OCI-LY1 (cell line): ENCODE results near the gene XPO5.

Experiments used
- H2AFZ ChIP-seq: fragments of 200-600 bp; sonication (generic), shearing (Covaris generic); 2 replicates; pipeline ENCODE4 v1.6.0; 2014; ENCODE audit warnings: antibody characterized with exemption, mild to moderate bottlenecking, low read length
- H3F3A ChIP-seq: fragments of 200-600 bp; sonication (generic), shearing (Covaris generic); 2 replicates; pipeline ENCODE4 v1.6.0; 2014; ENCODE audit warnings: mild to moderate bottlenecking, antibody characterized with exemption, low read length, moderate library complexity; ENCODE audit not compliant: insufficient read depth
- H3K27ac ChIP-seq: fragments of 200-600 bp; sonication (generic); 2 replicates; pipeline ENCODE4 v1.5.1; 2014; ENCODE audit warnings: low read length, mixed run types, mild to moderate bottlenecking, low read depth; ENCODE audit not compliant: poor library complexity, severe bottlenecking
- H3K27me3 ChIP-seq: fragments of 200-600 bp; sonication (generic); 2 replicates; pipeline ENCODE4 v1.6.0; 2014; ENCODE audit warnings: antibody characterized with exemption, mild to moderate bottlenecking, low read length, moderate library complexity; ENCODE audit not compliant: insufficient read depth
- H3K36me3 ChIP-seq: fragments of 200-600 bp; sonication (generic); 2 replicates; pipeline ENCODE4 v1.6.1; 2014; ENCODE audit warnings: mild to moderate bottlenecking, antibody characterized with exemption, low read length, moderate library complexity, mixed read lengths; ENCODE audit not compliant: insufficient read depth
- H3K4me1 ChIP-seq: fragments of 200-600 bp; sonication (generic); 2 replicates; pipeline ENCODE4 v1.5.1; 2014; ENCODE audit warnings: mild to moderate bottlenecking, low read length, moderate library complexity; ENCODE audit not compliant: insufficient read depth, severe bottlenecking
- H3K4me2 ChIP-seq: fragments of 200-600 bp; sonication (generic), shearing (Covaris generic); 2 replicates; pipeline ENCODE4 v1.6.1; 2014; ENCODE audit warnings: low read length
- H3K4me3 ChIP-seq: fragments of 200-600 bp; sonication (generic); 2 replicates; pipeline ENCODE4 v1.5.1; 2014; ENCODE audit warnings: low read length, low read depth, mild to moderate bottlenecking, mixed read lengths; ENCODE audit not compliant: poor library complexity, severe bottlenecking
- H3K79me2 ChIP-seq: fragments of 200-600 bp; shearing (Covaris generic); 2 replicates; pipeline ENCODE4 v1.6.1; 2016; ENCODE audit warnings: mixed run types, low read length, mixed read lengths; ENCODE audit not compliant: insufficient read depth
- H3K9ac ChIP-seq: fragments of 200-600 bp; sonication (generic), shearing (Covaris generic); 2 replicates; pipeline ENCODE4 v1.6.1; 2014; ENCODE audit warnings: mild to moderate bottlenecking, low read length, mixed read lengths
- H3K9me2 ChIP-seq: fragments of 200-600 bp; sonication (generic), shearing (Covaris generic); 2 replicates; pipeline ENCODE4 v1.6.1; 2014; ENCODE audit warnings: low read depth, mild to moderate bottlenecking, low read length, mixed read lengths
- H3K9me3 ChIP-seq: fragments of 200-600 bp; shearing (Covaris generic); 2 replicates; pipeline ENCODE4 v1.6.1; 2014; ENCODE audit warnings: low read length, mixed read lengths
- H4K20me1 ChIP-seq: fragments of 200-600 bp; sonication (generic), shearing (Covaris generic); 2 replicates; pipeline ENCODE4 v1.6.0; 2016; ENCODE audit warnings: mild to moderate bottlenecking, low read length; ENCODE audit not compliant: insufficient read depth
- EZH2 ChIP-seq: fragments of 200-600 bp; sonication (generic), shearing (Covaris generic); IDR thresholded peaks from 2 replicates; pipeline ENCODE4 v1.8.0; 2017; ENCODE audit warnings: borderline replicate concordance, mixed run types, mild to moderate bottlenecking, antibody characterized with exemption, low read length, moderate library complexity, mixed read lengths
- TF ChIP-seq, protein P1 (sequence below): fragments of 200-600 bp; sonication (generic), shearing (Covaris generic); IDR thresholded peaks from 2 replicates; pipeline ENCODE4 v1.5.1; 2017; ENCODE audit warnings: mild to moderate bottlenecking, antibody characterized with exemption, low read length, moderate library complexity, mixed read lengths

The XPO5 gene

DNA sequence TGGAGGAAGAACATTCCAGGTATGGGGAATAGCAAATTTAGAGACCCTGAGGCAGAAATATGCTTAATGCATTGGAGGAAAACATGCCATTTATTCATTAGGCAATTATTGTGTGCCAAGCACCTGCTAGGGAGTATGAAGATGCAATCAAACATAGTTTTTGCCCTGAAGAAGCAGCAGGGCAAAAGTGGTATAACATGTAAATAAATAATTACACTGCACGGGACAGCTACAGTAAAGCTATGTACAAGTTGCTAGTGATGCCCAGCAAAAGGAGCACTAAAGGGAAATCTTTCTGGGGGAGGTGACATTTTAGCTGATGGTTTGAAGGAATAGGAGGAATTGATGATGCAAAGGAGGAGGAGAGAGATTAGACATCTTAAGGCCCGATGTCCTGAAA is 99.1 kb downstream of the XPO5 start:
- no peak overlapping the region for H3K27ac ChIP-seq
- TF ChIP-seq, protein P1, sequence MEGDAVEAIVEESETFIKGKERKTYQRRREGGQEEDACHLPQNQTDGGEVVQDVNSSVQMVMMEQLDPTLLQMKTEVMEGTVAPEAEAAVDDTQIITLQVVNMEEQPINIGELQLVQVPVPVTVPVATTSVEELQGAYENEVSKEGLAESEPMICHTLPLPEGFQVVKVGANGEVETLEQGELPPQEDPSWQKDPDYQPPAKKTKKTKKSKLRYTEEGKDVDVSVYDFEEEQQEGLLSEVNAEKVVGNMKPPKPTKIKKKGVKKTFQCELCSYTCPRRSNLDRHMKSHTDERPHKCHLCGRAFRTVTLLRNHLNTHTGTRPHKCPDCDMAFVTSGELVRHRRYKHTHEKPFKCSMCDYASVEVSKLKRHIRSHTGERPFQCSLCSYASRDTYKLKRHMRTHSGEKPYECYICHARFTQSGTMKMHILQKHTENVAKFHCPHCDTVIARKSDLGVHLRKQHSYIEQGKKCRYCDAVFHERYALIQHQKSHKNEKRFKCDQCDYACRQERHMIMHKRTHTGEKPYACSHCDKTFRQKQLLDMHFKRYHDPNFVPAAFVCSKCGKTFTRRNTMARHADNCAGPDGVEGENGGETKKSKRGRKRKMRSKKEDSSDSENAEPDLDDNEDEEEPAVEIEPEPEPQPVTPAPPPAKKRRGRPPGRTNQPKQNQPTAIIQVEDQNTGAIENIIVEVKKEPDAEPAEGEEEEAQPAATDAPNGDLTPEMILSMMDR, result no peak
- TF ChIP-seq EZH2, result no peak
- peak overlapping the region; percentile 72 for H3K4me3 ChIP-seq

DNA sequence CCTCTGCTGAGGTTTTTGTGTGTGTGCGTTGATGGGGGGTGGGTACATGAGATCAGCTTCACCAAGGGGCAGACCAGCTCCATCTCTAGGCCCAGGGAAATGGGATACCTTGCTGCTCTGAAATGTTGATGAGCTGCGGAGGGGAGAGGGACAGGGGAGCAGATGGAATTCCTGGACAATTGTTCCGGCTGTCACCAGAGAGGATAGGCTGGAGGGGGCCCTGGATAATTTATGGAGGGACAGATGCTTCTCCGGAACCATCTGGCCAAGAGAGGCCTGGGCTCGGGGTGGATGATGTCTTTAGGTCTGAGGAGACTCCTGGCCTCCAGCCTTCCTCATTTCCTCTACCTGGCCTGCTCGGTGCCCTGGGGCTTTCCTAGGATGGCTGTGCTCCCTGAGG is 100.3 kb downstream of the XPO5 start:
- H3K9me3 ChIP-seq, result no peaks in the 10 kb centered on the region
- H4K20me1 ChIP-seq, result no peaks in the 10 kb centered on the region
- H3K27me3 ChIP-seq, result no peaks in the 10 kb centered on the region
- no peak for TF ChIP-seq EZH2
- TF ChIP-seq, protein P1, result no peak
- H3K9me2 ChIP-seq, result no peaks in the 10 kb centered on the region
- no peaks in the 10 kb centered on the region for H3K79me2 ChIP-seq
- no peak overlapping the region for H2AFZ ChIP-seq
- H3K4me1 ChIP-seq, result peaks cover 24% of the 10 kb centered on the region
- no peak overlapping the region for H3K9ac ChIP-seq
- no peak overlapping the region for H3K4me3 ChIP-seq
- H3K27ac ChIP-seq, result no peak overlapping the region
- H3F3A ChIP-seq, result no peaks in the 10 kb centered on the region
- H3K36me3 ChIP-seq, result no peaks in the 10 kb centered on the region
- H3K4me2 ChIP-seq, result no peak overlapping the region

More for the DNA sequence above, 99.1 kb downstream of the XPO5 start:
- H3F3A ChIP-seq, result no peaks in the 10 kb centered on the region
- peak overlapping the region; percentile 87 for H3K4me2 ChIP-seq
- H3K9ac ChIP-seq, result peak overlapping the region; percentile 41
- H3K4me1 ChIP-seq, result peaks cover 36% of the 10 kb centered on the region
- no peaks in the 10 kb centered on the region for H3K79me2 ChIP-seq
- H3K9me3 ChIP-seq, result no peaks in the 10 kb centered on the region
- no peaks in the 10 kb centered on the region for H4K20me1 ChIP-seq
- H3K9me2 ChIP-seq, result no peaks in the 10 kb centered on the region
- no peaks in the 10 kb centered on the region for H3K36me3 ChIP-seq
- H3K27me3 ChIP-seq, result no peaks in the 10 kb centered on the region
- H2AFZ ChIP-seq, result peak overlapping the region; percentile 50

DNA sequence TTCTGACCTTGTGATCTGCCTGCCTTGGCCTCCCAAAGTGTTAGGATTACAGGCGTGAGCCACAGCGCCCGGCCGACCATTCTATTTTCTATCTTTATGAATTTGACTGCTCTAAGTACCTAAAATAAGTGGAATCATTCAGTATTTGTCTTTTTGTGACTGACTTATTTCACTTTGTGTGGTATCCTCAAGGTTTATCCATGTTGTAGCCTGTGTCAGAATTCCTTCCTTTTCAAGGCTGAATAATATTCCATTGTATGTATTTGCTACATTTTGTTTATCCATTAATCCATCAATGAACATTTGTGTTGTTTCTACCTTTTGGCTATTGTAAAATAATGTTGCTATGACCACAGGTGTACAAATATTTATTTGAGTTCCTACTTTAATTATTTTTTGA is 103.3 kb downstream of the XPO5 start:
- H3K4me1 ChIP-seq, result peaks cover 6% of the 10 kb centered on the region
- H3K9ac ChIP-seq, result no peak overlapping the region
- H3K27me3 ChIP-seq, result no peaks in the 10 kb centered on the region
- H3K4me2 ChIP-seq, result no peak overlapping the region
- no peaks in the 10 kb centered on the region for H3K79me2 ChIP-seq
- H2AFZ ChIP-seq, result no peak overlapping the region
- no peak overlapping the region for H3K4me3 ChIP-seq
- no peaks in the 10 kb centered on the region for H3K9me3 ChIP-seq
- no peaks in the 10 kb centered on the region for H3F3A ChIP-seq
- H4K20me1 ChIP-seq, result no peaks in the 10 kb centered on the region
- TF ChIP-seq EZH2, result no peak
- TF ChIP-seq, protein P1, result no peak
- no peaks in the 10 kb centered on the region for H3K36me3 ChIP-seq
- H3K27ac ChIP-seq, result no peak overlapping the region
- no peaks in the 10 kb centered on the region for H3K9me2 ChIP-seq
